GM19468 (cell line): Measurements from ENCODE around the gene POLR2H.
"Not testable (repeated sequence)": the region's sequence is repeated elsewhere in the genome, so short reads cannot be mapped to it uniquely, and the experiment has no call there.

Experiments used
- ATAC-seq: cut with Tn5 transposase; IDR thresholded peaks from one replicate; pipeline ENCODE4 v1.9.1; 2021; ENCODE audit warnings: mild to moderate bottlenecking, moderate library complexity, moderate number of reproducible peaks; ENCODE audit not compliant: unreplicated experiment; ENCODE audit errors: extremely low read depth

The POLR2H gene

GRCh38 chr3:184335291-184335660 lies 26.2 kb upstream of the POLR2H start:
- ATAC-seq = no peak

DNA sequence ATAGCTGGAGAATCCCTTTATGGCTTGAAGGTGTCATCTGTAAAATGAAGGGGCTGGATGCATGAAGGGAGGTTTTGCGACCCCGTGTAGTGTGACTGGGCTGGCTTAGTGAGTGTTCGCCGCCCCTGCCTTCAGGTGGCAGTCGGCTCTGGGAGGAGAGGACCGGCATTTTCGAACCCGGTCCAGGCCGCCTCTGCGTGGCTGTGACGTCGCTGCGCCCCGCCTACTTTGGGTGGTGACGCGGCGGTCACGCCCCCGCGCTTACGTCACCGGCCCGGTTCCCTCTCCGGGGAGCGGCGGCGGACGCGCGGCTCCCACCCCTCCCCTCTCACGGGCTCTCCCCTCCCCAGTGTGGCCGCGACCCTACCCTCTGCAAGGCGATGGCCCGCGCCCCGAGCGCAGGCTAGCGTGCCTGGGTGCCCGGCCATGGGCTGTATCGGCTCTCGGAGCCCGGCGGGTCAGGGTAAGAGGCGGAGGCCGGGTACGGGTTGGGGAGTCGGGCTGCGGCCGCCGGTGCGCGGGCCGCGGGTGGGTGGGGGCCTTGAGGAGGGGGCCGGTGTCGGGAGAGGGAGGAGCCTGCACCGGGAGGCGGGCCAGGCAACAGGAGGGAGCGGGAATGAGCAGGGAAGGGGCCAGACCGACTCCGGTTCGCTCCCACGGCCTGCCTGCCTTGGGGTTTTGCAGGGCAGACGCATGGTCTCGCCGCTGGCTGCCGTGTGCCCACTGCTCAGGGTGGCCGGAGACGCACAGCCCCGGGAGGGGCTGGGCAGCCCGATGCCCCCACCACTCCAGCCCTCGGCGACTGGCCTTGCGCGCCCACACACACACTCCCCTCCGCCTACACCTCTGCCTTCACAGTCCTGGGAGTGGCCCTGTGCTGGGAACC lies 25.6 kb upstream of the POLR2H start:
- ATAC-seq = peak; percentile 56

DNA sequence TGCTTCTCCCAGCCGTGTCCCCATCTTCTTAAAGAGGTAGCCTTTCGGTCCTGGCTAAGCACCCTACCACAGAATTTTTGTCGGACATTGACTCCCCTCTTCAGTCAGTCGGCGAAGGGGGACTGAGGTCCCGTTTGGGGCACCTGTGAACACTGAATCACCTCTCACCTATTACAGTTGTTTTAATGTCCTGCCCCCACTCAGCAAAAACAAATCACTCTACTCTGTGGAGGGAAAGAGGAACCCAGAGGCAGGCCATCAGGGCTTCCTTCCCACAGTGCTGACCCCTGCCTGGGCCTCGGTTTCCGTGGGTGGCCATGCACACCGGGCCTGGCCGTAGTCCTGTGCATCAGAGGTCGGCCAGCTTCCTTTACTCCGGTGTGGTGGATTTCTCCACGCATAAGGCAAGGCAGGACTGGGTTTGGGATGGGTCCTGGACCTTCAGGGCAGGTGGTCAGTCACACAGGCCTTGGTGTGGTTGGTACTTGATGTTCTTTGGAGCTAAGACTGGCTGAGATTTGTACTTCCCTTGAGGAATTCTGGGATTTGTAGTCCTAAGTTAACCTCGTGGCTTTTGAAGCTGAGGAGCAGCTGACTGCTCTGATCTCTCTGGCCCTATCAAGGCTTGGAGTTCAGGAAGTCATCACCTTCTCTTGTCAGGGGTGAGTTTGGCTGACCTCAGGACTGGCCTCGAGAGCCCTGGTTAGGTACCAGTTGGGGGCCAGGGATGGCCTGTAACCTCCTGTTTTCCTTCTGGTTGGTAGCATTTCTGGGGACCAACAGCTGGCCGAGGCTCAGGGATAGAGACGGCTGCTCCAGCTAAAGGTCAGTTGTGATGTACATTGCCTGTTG lies 24.7 kb upstream of the POLR2H start:
- ATAC-seq = no peak

DNA sequence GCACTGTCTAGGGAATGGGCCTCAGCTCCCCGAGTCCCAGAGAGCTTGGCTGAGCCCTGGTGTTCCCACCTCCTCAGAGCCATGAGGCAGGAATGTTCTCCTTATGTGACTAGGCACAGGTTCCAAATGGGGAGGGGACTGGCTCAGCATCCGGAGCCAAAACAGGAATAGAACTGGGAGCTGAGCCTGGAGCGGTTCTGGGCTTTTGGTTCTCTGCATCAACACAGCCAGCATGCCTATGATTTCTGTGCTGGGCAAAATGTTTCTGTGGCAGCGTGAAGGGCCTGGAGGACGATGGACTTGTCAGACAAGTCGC lies 24.2 kb upstream of the POLR2H start, which contains the start of gene FAM131A:
TSS of gene FAM131A (plus strand) at position 202 of the 316 bp plus-strand sequence. CDS start at position 233, 31 bp downstream.
- no peak for ATAC-seq

- ATAC-seq = no peak
Measured at GRCh38 chr3:184337981-184338380, 23.5 kb upstream of the POLR2H start.

GRCh38 chr3:184338511-184338945 lies 23.0 kb upstream of the POLR2H start:
- no peak for ATAC-seq

DNA sequence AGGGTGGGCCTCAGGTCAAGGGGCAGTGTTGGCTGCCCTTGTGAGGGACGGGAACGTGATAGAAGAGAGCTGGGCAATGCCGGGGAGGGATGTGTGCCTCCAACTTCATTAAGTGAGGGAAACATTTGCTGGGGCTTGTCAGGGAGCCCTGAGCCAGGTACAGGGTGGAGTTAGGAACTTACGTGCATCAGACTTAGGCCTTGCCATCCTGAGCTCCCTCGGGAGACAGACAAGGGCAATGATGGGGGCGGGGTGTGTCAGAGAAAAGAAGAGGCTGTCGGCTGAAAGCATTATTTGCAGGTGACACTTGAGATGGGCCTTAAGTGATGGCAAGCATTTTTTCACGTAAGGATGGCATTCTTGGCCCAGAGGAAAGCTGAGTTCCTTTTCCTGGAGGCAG lies 22.5 kb upstream of the POLR2H start:
- no peak for ATAC-seq

DNA sequence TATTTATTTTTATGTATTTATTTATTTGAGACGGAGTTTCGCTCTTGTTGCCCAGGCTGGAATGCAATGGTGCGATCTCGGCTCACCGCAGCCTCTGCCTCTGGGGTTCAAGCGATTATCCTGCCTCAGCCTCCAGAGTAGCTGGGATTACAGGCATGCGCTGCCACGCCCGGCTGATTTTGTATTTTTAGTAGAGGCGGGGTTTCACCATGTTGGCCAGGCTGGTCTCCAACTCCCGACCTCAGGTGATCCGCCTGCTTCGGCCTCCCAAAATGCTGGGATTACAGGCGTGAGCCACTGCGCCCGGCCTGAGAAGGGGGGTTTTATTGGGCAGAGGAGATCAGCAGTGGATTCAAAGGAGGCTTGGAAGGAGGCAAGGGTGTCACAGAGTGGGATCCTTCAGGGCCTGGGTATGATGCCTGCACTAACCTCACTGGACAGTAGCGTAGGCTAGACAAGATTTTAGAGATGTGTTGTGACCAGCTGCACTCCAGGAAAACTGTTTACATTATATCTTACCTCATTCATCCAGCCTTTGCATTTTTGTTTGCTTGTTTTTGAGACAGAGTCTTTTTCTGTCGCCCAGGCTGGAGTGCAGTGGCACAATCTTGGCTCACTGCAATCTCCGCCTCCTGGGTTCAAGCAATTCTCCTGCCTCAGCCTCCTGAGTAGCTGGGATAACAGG lies 21.9 kb upstream of the POLR2H start:
- ATAC-seq = not testable (repeated sequence)

- ATAC-seq = no peak
Measured at GRCh38 chr3:184341925-184342324, 19.6 kb upstream of the POLR2H start.

DNA sequence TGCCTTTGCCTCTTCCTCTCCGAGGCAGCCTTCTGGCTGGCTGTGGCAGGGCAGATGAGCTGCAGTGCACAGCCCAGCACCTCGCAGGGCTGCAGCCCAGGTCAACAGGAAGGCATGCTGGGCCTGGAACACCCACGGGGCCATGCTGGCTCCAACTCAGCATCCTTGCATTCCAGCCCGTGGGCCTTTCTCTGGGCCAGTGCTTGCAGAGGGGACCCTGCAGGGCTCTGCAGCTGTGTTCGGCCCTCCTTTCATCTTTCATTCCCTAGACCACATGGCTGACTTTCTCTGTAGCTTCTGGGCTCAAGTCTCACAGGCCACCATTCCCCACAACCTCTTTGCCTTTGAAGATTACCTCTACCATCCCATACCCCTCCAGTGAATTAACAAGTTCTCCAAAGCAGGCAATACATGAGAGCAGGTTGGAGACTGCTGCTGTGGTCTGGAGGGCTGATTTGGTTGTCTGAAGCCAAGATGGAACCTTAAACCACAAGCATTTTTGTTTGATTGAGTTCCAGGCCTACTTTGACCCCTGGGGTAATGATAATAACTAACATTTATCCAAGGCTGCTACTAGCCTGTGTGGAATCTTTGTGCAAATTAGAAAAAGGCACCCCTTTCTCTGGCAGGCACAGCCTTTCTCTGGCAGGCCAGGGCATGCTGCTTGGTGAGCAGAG lies 18.2 kb upstream of the POLR2H start:
- ATAC-seq = no peak

DNA sequence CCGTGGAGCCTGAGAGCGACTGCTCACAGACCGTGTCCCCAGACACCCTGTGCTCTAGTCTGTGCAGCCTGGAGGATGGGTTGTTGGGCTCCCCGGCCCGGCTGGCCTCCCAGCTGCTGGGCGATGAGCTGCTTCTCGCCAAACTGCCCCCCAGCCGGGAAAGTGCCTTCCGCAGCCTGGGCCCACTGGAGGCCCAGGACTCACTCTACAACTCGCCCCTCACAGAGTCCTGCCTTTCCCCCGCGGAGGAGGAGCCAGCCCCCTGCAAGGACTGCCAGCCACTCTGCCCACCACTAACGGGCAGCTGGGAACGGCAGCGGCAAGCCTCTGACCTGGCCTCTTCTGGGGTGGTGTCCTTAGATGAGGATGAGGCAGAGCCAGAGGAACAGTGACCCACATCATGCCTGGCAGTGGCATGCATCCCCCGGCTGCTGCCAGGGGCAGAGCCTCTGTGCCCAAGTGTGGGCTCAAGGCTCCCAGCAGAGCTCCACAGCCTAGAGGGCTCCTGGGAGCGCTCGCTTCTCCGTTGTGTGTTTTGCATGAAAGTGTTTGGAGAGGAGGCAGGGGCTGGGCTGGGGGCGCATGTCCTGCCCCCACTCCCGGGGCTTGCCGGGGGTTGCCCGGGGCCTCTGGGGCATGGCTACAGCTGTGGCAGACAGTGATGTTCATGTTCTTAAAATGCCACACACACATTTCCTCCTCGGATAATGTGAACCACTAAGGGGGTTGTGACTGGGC lies 16.8 kb upstream of the POLR2H start:
- no peak for ATAC-seq

DNA sequence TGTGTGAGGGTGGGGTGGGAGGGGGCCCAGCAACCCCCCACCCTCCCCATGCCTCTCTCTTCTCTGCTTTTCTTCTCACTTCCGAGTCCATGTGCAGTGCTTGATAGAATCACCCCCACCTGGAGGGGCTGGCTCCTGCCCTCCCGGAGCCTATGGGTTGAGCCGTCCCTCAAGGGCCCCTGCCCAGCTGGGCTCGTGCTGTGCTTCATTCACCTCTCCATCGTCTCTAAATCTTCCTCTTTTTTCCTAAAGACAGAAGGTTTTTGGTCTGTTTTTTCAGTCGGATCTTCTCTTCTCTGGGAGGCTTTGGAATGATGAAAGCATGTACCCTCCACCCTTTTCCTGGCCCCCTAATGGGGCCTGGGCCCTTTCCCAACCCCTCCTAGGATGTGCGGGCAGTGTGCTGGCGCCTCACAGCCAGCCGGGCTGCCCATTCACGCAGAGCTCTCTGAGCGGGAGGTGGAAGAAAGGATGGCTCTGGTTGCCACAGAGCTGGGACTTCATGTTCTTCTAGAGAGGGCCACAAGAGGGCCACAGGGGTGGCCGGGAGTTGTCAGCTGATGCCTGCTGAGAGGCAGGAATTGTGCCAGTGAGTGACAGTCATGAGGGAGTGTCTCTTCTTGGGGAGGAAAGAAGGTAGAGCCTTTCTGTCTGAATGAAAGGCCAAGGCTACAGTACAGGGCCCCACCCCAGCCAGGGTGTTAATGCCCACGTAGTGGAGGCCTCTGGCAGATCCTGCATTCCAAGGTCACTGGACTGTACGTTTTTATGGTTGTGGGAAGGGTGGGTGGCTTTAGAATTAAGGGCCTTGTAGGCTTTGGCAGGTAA lies 16.0 kb upstream of the POLR2H start:
- no peak for ATAC-seq

DNA sequence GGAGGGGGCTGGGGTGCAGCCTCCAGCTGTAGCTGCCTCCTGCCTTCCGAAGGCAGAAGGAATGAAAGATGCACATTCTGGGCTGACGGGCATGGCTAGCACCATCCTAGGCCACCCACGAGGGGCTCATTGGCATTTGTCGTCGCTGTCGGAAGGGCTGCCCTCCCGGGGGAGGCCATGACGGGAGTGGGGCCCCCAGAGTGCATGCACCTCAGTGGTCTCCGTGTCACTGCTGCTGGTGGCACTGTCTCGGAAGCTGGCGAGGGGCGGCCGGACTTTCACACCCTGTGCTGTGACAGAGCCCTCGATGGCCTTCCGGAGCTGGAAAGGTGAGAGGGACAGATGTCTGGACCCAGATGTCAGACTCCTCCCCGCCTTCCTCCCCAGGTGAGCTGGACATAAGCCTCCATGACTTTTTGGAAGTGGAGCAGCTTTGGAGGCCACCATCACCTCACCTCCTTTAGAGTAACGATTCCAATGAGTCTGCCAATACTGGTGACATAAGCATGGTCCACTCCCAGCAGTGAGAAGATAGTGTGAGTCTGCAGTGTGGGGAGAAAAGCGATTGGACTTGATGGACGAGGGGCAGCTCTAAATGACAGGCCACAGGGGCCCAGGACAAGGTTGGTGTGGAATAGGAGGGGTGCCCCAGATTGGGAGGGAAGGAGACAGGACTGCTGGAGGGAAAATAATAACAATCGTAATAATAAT lies 14.9 kb upstream of the POLR2H start:
- no peak for ATAC-seq

GRCh38 chr3:184347321-184348056 lies 14.0 kb upstream of the POLR2H start:
- ATAC-seq = no peak

DNA sequence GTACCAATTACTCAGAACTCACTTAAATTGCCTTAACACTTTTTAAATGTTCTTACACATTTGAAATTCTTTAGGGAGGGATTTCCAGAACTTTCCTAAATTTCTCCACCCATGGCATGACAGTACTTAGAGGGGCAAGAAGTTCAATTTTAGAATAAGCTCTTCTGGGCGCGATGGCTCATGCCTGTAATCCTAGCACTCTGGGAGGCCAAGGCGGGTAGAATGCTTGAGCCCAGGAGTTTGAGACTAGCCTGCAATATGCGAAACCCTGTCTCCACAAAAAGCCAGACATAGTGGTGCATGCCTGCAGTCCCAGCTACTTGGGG lies 13.5 kb upstream of the POLR2H start:
- ATAC-seq = no peak

GRCh38 chr3:184349563-184350470 lies 11.7 kb upstream of the POLR2H start:
- no peak for ATAC-seq

GRCh38 chr3:184350618-184351017 lies 10.9 kb upstream of the POLR2H start:
- ATAC-seq = no peak
